Stimulated activated effector memory CD8-positive, alpha-beta T cell treated with anti-CD3 and anti-CD28 coated beads, Interleukin-12 subunit alpha, Interleukin-12 subunit beta, amount 100 ng/mL, for 72 hours (primary cell): Measurements from ENCODE around the gene RAB6B.
A peak's percentile ranks its signal among the peaks of the same experiment; 100 is the strongest.

Experiments used
- ATAC-seq: fragments of 150-1000 bp; cut with Tn5 transposase; 2 replicates; pipeline ENCODE4 v1.10.0; 2021
- DNase-seq, 2 donors: peaks; one replicate each; pipeline ENCODE4 v3.0.0; 2021 to 2022; ENCODE audit warnings: low spot score in 2 of 2
- H3K27ac Mint-ChIP-seq: one replicate; pipeline ENCODE4 v1.8.0; 2022; ENCODE audit warnings: mild to moderate bottlenecking, mixed read lengths
- H3K36me3 Mint-ChIP-seq: one replicate; pipeline ENCODE4 v1.8.0; 2022; ENCODE audit warnings: mild to moderate bottlenecking, mixed read lengths
- H3K4me1 Mint-ChIP-seq: one replicate; pipeline ENCODE4 v1.8.0; 2022; ENCODE audit warnings: mixed read lengths
- H3K4me3 Mint-ChIP-seq: one replicate; pipeline ENCODE4 v1.8.0; 2022; ENCODE audit warnings: mild to moderate bottlenecking, mixed read lengths
- H3K9me3 Mint-ChIP-seq: one replicate; pipeline ENCODE4 v1.8.0; 2022; ENCODE audit warnings: mixed read lengths

Gene RAB6B

GRCh38 chr3:133921592-133921991 lies 25.9 kb upstream of the RAB6B start:
- Mint-ChIP-seq H3K4me1 (no peaks in the 10 kb centered on the region), H3K4me3 (no peak overlapping the region), H3K9me3 (no peaks in the 10 kb centered on the region), H3K36me3 (no peaks in the 10 kb centered on the region), H3K27ac (no peak overlapping the region)
- ATAC-seq = no peak
- DNase-seq = no peak

GRCh38 chr3:133917144-133917543 lies 21.5 kb upstream of the RAB6B start:
- no peak for DNase-seq
- H3K4me3 Mint-ChIP-seq = no peak overlapping the region
- H3K4me1 Mint-ChIP-seq = no peaks in the 10 kb centered on the region
- H3K27ac Mint-ChIP-seq = no peak overlapping the region
- no peaks in the 10 kb centered on the region for H3K9me3 Mint-ChIP-seq
- no peaks in the 10 kb centered on the region for H3K36me3 Mint-ChIP-seq
- ATAC-seq = no peak

- no peak overlapping the region for H3K27ac Mint-ChIP-seq
- H3K9me3 Mint-ChIP-seq = no peaks in the 10 kb centered on the region
- no peak overlapping the region for H3K4me3 Mint-ChIP-seq
- no peaks in the 10 kb centered on the region for H3K4me1 Mint-ChIP-seq
- ATAC-seq (no peak), DNase-seq (no peak)
- H3K36me3 Mint-ChIP-seq = no peaks in the 10 kb centered on the region
These were observed 20.3 kb upstream of the RAB6B start for GRCh38 chr3:133915685-133916658.

GRCh38 chr3:133914839-133915600 lies 19.3 kb upstream of the RAB6B start:
- no peaks in the 10 kb centered on the region for H3K36me3 Mint-ChIP-seq
- DNase-seq (no peak), ATAC-seq (no peak)
- no peaks in the 10 kb centered on the region for H3K4me1 Mint-ChIP-seq
- H3K4me3 Mint-ChIP-seq = no peak overlapping the region
- no peak overlapping the region for H3K27ac Mint-ChIP-seq
- H3K9me3 Mint-ChIP-seq = no peaks in the 10 kb centered on the region

GRCh38 chr3:133910422-133910821 lies 14.7 kb upstream of the RAB6B start:
- H3K9me3 Mint-ChIP-seq = no peaks in the 10 kb centered on the region
- no peak overlapping the region for H3K4me3 Mint-ChIP-seq
- H3K27ac Mint-ChIP-seq = no peak overlapping the region
- no peak for ATAC-seq
- H3K4me1 Mint-ChIP-seq = no peaks in the 10 kb centered on the region
- H3K36me3 Mint-ChIP-seq = no peaks in the 10 kb centered on the region
- DNase-seq = no peak

- Mint-ChIP-seq H3K36me3 (no peaks in the 10 kb centered on the region), H3K9me3 (no peaks in the 10 kb centered on the region), H3K4me1 (no peaks in the 10 kb centered on the region), H3K4me3 (no peak overlapping the region), H3K27ac (no peak overlapping the region)
- ATAC-seq (no peak), DNase-seq (no peak)
These were observed 9.7 kb upstream of the RAB6B start for GRCh38 chr3:133905376-133905775.

GRCh38 chr3:133901847-133902246 lies 6.2 kb upstream of the RAB6B start:
- Mint-ChIP-seq H3K27ac (no peak overlapping the region), H3K4me3 (no peak overlapping the region), H3K9me3 (no peaks in the 10 kb centered on the region), H3K36me3 (no peaks in the 10 kb centered on the region), H3K4me1 (no peaks in the 10 kb centered on the region)
- ATAC-seq (no peak), DNase-seq (no peak)

GRCh38 chr3:133901083-133901482 lies 5.4 kb upstream of the RAB6B start:
- Mint-ChIP-seq H3K9me3 (no peaks in the 10 kb centered on the region), H3K36me3 (no peaks in the 10 kb centered on the region), H3K4me1 (peaks cover 1% of the 10 kb centered on the region), H3K4me3 (no peak overlapping the region), H3K27ac (no peak overlapping the region)
- DNase-seq (no peak), ATAC-seq (peak; percentile 44)

GRCh38 chr3:133899311-133899710 lies 3.6 kb upstream of the RAB6B start:
- no peak overlapping the region for H3K4me3 Mint-ChIP-seq
- no peak overlapping the region for H3K27ac Mint-ChIP-seq
- H3K9me3 Mint-ChIP-seq = no peaks in the 10 kb centered on the region
- H3K4me1 Mint-ChIP-seq = peaks cover 5% of the 10 kb centered on the region
- DNase-seq (no peak), ATAC-seq (no peak)
- no peaks in the 10 kb centered on the region for H3K36me3 Mint-ChIP-seq

GRCh38 chr3:133897547-133897946 lies 1.9 kb upstream of the RAB6B start:
- no peak for DNase-seq
- peaks cover 12% of the 10 kb centered on the region for H3K4me1 Mint-ChIP-seq
- H3K36me3 Mint-ChIP-seq = no peaks in the 10 kb centered on the region
- no peak for ATAC-seq
- no peak overlapping the region for H3K4me3 Mint-ChIP-seq
- H3K9me3 Mint-ChIP-seq = no peaks in the 10 kb centered on the region
- no peak overlapping the region for H3K27ac Mint-ChIP-seq

- Mint-ChIP-seq H3K4me3 (peak overlapping the region; percentile 74), H3K27ac (peak overlapping the region; percentile 77), H3K36me3 (no peaks in the 10 kb centered on the region), H3K9me3 (no peaks in the 10 kb centered on the region), H3K4me1 (peaks cover 18% of the 10 kb centered on the region)
- DNase-seq (no peak), ATAC-seq (peak; percentile 55)
These were observed 500 bp upstream of the RAB6B start for GRCh38 chr3:133896002-133896761.

GRCh38 chr3:133894353-133895207 lies 1.1 kb downstream of the RAB6B start:
- Mint-ChIP-seq H3K4me1 (peaks cover 24% of the 10 kb centered on the region), H3K9me3 (no peaks in the 10 kb centered on the region), H3K4me3 (peak overlapping the region; percentile 74), H3K27ac (peak overlapping the region; percentile 77), H3K36me3 (no peaks in the 10 kb centered on the region)
- peak; percentile 15 for ATAC-seq
- DNase-seq = peak in 1 of 2 donors; percentile 44

- Mint-ChIP-seq H3K36me3 (no peaks in the 10 kb centered on the region), H3K4me1 (peaks cover 24% of the 10 kb centered on the region), H3K27ac (no peak overlapping the region), H3K9me3 (no peaks in the 10 kb centered on the region), H3K4me3 (peak overlapping the region; percentile 74)
- DNase-seq = peak in 1 of 2 donors; percentile 44
- no peak for ATAC-seq
These were observed 1.9 kb downstream of the RAB6B start for GRCh38 chr3:133893683-133894352.
